Stimulated activated CD4-positive, alpha-beta T cell treated with anti-CD3 and anti-CD28 coated beads, TNF-alpha, amount 100 ng/mL, for 1 hour (primary cell): ENCODE measurements around the gene CERS6.
"Not testable (repeated sequence)": the region's sequence is repeated elsewhere in the genome, so short reads cannot be mapped to it uniquely, and the experiment has no call there.

Source experiments
- DNase-seq, 3 donors: peaks; one replicate each; pipeline ENCODE4 v3.0.0-alpha.2; 2020; ENCODE audit warnings: low read depth in 3 of 3, low spot score in 1 of 3

The CERS6 gene

GRCh38 chr2:168662651-168663208, 206.7 kb downstream of the CERS6 start:
- no peak for DNase-seq

GRCh38 chr2:168663993-168664392, 207.9 kb downstream of the CERS6 start:
- no peak for DNase-seq

- DNase-seq, result not testable (repeated sequence)
These were observed 208.6 kb downstream of the CERS6 start for GRCh38 chr2:168664715-168665114.

GRCh38 chr2:168666339-168666738, 210.3 kb downstream of the CERS6 start:
- no peak for DNase-seq

- no peak for DNase-seq
These were observed 211.1 kb downstream of the CERS6 start for GRCh38 chr2:168667156-168667555.

- no peak for DNase-seq
These were observed 213.1 kb downstream of the CERS6 start for GRCh38 chr2:168669151-168669550.

GRCh38 chr2:168670478-168670877, 214.4 kb downstream of the CERS6 start:
- no peak for DNase-seq

- no peak for DNase-seq
These were observed 215.9 kb downstream of the CERS6 start for GRCh38 chr2:168671932-168672331.

GRCh38 chr2:168673265-168674189, 217.5 kb downstream of the CERS6 start:
- DNase-seq, result no peak

GRCh38 chr2:168678153-168678853, 222.2 kb downstream of the CERS6 start:
- DNase-seq, result no peak

GRCh38 chr2:168679081-168679480, 223.0 kb downstream of the CERS6 start:
- no peak for DNase-seq

- DNase-seq, result no peak
These were observed 223.8 kb downstream of the CERS6 start for GRCh38 chr2:168679741-168680310.

GRCh38 chr2:168683996-168684395, 227.9 kb downstream of the CERS6 start:
- DNase-seq, result no peak

- no peak for DNase-seq
These were observed 229.0 kb downstream of the CERS6 start for GRCh38 chr2:168684921-168685599.

GRCh38 chr2:168685600-168686451, 229.8 kb downstream of the CERS6 start:
- DNase-seq, result no peak

GRCh38 chr2:168686452-168687191, 230.6 kb downstream of the CERS6 start:
- no peak for DNase-seq

- DNase-seq, result no peak
These were observed 231.2 kb downstream of the CERS6 start for GRCh38 chr2:168687314-168687713.

- no peak for DNase-seq
These were observed 234.4 kb downstream of the CERS6 start for GRCh38 chr2:168690381-168690885.

GRCh38 chr2:168691221-168691620, 235.1 kb downstream of the CERS6 start:
- no peak for DNase-seq
